RWPE2 (cell line): ENCODE data around the gene TRIM49B.
"Not testable (repeated sequence)": the region's sequence is repeated elsewhere in the genome, so short reads cannot be mapped to it uniquely, and the experiment has no call there.

Experiments used
- ATAC-seq: fragments of 200-7000 bp; cut with Tn5 transposase; 3 replicates; pipeline ENCODE4 v1.9.1; 2021; ENCODE audit warnings: low read depth
- DNase-seq: peaks from one replicate; pipeline ENCODE4 v3.0.0-alpha.2; 2020; ENCODE audit warnings: low spot score
- H3K27ac ChIP-seq: fragments of 450-650 bp; 2 replicates; pipeline ENCODE4 v1.5.1; 2017; ENCODE audit warnings: mild to moderate bottlenecking; ENCODE audit not compliant: poor library complexity, severe bottlenecking
- H3K27me3 ChIP-seq: fragments of 250-450 bp; sonication (Bioruptor Pico); 2 replicates; pipeline ENCODE4 v1.5.1; 2021; ENCODE audit warnings: mild to moderate bottlenecking, moderate library complexity; ENCODE audit not compliant: insufficient read depth, poor library complexity, severe bottlenecking
- H3K36me3 ChIP-seq: fragments of 250-450 bp; sonication (Bioruptor Pico); 2 replicates; pipeline ENCODE4 v1.5.1; 2020; ENCODE audit warnings: low read depth, mild to moderate bottlenecking, moderate library complexity
- H3K4me1 ChIP-seq: fragments of 250-450 bp; sonication (Bioruptor Pico); 2 replicates; pipeline ENCODE4 v1.5.1; 2021; ENCODE audit warnings: mild to moderate bottlenecking, moderate library complexity; ENCODE audit not compliant: insufficient read depth, poor library complexity, severe bottlenecking
- H3K4me3 ChIP-seq: fragments of 250-450 bp; sonication (Bioruptor Pico); 2 replicates; pipeline ENCODE4 v1.5.1; 2021; ENCODE audit warnings: mild to moderate bottlenecking, moderate library complexity; ENCODE audit not compliant: severe bottlenecking
- H3K9me3 ChIP-seq: fragments of 250-450 bp; sonication (Bioruptor Pico); 2 replicates; pipeline ENCODE4 v1.5.1; 2021; ENCODE audit warnings: mild to moderate bottlenecking, moderate library complexity; ENCODE audit not compliant: severe bottlenecking

TRIM49B gene, protein sequence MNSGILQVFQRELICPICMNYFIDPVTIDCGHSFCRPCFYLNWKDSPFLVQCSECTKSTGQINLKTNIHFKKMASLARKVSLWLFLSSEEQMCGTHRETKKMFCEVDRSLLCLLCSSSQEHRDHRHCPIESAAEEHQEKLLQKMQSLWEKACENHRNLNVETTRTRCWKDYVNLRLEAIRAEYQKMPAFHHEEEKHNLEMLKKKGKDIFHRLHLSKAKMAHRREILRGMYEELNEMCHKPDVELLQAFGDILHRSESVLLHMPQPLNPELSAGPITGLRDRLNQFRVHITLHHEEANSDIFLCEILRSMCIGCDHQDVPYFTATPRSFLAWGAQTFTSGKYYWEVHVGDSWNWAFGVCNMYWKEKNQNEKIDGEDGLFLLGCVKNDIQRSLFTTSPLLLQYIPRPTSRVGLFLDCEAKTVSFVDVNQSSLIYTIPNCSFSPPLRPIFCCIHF

GRCh38 chr11:49028523-49028922, at the start of gene TRIM49B:
Gene TRIM49B (plus strand): TSS chr11:49028823. CDS start chr11:49031600, 2,777 bp downstream.
- H3K4me3 ChIP-seq, H3K4me1 ChIP-seq, H3K9me3 ChIP-seq: not testable (repeated sequence)

GRCh38 chr11:48983785-48984184, 44.8 kb upstream of the TRIM49B start, which contains the start of gene TRIM51G:
Gene TRIM51G (minus strand): TSS chr11:48983885. CDS start chr11:48981695, 2,190 bp downstream.
- ATAC-seq, H3K36me3 ChIP-seq, H3K4me3 ChIP-seq, DNase-seq, H3K27ac ChIP-seq, H3K27me3 ChIP-seq, H3K4me1 ChIP-seq, H3K9me3 ChIP-seq: not testable (repeated sequence)

More at GRCh38 chr11:49028523-49028922, at the start of gene TRIM49B:
- H3K27ac ChIP-seq, ATAC-seq, H3K36me3 ChIP-seq, DNase-seq, H3K27me3 ChIP-seq: not testable (repeated sequence)

DNA sequence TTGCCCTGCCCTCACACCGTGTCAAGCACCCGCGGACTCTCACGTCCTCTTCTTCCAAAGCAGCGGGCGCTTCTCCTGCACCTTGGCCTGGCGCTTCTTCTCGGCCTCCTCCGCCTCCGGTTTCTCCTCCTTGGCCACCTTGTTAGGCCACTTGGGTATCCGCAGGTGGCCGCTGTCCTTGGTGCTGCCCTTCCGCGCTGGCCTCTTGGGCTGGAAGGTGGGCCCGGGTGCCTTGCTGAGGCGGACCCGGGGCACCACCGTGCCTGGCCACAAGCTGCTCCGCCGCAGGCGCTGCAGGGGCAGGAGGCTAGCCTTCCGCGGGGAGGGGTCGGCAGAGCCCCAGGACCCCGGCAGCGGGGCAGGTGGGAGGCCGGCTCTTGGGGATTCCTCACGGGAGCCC, 19.6 kb downstream of the TRIM49B start:
- not testable (repeated sequence) for H3K27me3 ChIP-seq, H3K9me3 ChIP-seq, H3K4me1 ChIP-seq, DNase-seq, ATAC-seq, H3K4me3 ChIP-seq, H3K27ac ChIP-seq, H3K36me3 ChIP-seq

GRCh38 chr11:49049821-49050220, 21.2 kb downstream of the TRIM49B start:
- DNase-seq, H3K36me3 ChIP-seq, ATAC-seq, H3K27me3 ChIP-seq, H3K27ac ChIP-seq, H3K9me3 ChIP-seq, H3K4me1 ChIP-seq, H3K4me3 ChIP-seq: not testable (repeated sequence)

DNA sequence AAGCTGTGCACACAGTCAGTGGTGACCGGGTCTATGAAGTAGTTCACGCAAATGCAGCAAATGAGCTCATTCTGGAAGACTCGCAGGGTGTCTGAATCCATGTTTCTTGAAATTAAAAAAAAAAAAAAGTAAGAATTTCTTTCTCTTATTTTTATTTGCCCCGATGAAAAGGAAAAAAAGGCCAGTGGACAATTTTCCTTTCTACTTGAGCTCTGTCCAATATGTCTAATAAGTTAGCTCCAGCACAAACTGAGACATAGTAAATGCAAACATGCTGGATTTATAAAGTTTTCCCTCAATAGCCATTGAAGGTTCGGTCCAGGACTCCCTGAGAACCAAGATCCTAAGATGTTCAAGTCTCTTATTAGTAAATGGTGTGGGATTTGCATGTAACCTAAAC, 30.4 kb downstream of the TRIM49B start, which contains the start of gene TRIM64C:
TRIM64C (minus strand) TSS at position 101 of the 400 bp plus-strand sequence; CDS start at position 101, 0 bp downstream.
- H3K36me3 ChIP-seq, DNase-seq, H3K4me3 ChIP-seq, H3K27ac ChIP-seq, H3K27me3 ChIP-seq, H3K4me1 ChIP-seq, ATAC-seq, H3K9me3 ChIP-seq: not testable (repeated sequence)

- not testable (repeated sequence) for DNase-seq, H3K4me1 ChIP-seq, ATAC-seq, H3K27ac ChIP-seq, H3K4me3 ChIP-seq, H3K36me3 ChIP-seq, H3K9me3 ChIP-seq, H3K27me3 ChIP-seq
Measured at GRCh38 chr11:49069897-49070296, 41.3 kb downstream of the TRIM49B start.
